Stimulated activated CD8-positive, alpha-beta memory T cell treated with anti-CD3 and anti-CD28 coated beads, Interleukin-15, amount 100 ng/mL, for 1 hour (primary cell): ENCODE data around the gene WAPL.

Experiments used
- DNase-seq: peaks from one replicate; pipeline ENCODE4 v3.0.0-alpha.2; 2020; ENCODE audit warnings: low read depth

Gene WAPL

GRCh38 chr10:86411852-86412560 is 109.6 kb downstream of the WAPL start:
- no peak for DNase-seq

GRCh38 chr10:86411281-86411841 is 110.2 kb downstream of the WAPL start:
- DNase-seq = no peak

- no peak for DNase-seq
Measured at GRCh38 chr10:86410542-86411124, 111.0 kb downstream of the WAPL start.

- no peak for DNase-seq
Measured at GRCh38 chr10:86409183-86409582, 112.4 kb downstream of the WAPL start.

GRCh38 chr10:86403183-86403797 is 118.3 kb downstream of the WAPL start:
- DNase-seq = no peak

GRCh38 chr10:86402283-86402941 is 119.2 kb downstream of the WAPL start:
- no peak for DNase-seq

GRCh38 chr10:86401588-86402282 is 119.9 kb downstream of the WAPL start:
- no peak for DNase-seq

- peak; percentile 14 for DNase-seq
Measured at GRCh38 chr10:86400705-86401587, 120.6 kb downstream of the WAPL start.

- peak; percentile 87 for DNase-seq
Measured at GRCh38 chr10:86399879-86400704, 121.5 kb downstream of the WAPL start.

GRCh38 chr10:86399514-86399878 is 122.1 kb downstream of the WAPL start:
- no peak for DNase-seq

GRCh38 chr10:86397120-86397519 is 124.5 kb downstream of the WAPL start:
- DNase-seq = no peak

- no peak for DNase-seq
Measured at GRCh38 chr10:86393862-86394455, 127.6 kb downstream of the WAPL start.

- no peak for DNase-seq
Measured at GRCh38 chr10:86393362-86393761, 128.2 kb downstream of the WAPL start.

- DNase-seq = no peak
Measured at GRCh38 chr10:86392723-86393094, 128.9 kb downstream of the WAPL start.

GRCh38 chr10:86391986-86392722 is 129.4 kb downstream of the WAPL start:
- DNase-seq = no peak

- DNase-seq = no peak
Measured at GRCh38 chr10:86391236-86391840, 130.3 kb downstream of the WAPL start.

GRCh38 chr10:86390337-86391120 is 131.1 kb downstream of the WAPL start:
- DNase-seq = no peak
